ENCODE measurements around the gene WWC2. TPM values are rescaled to one million over a fixed set of nuclear protein-coding genes. Genes with fewer than 3 reads are reported as not detected.

Gene WWC2
- total and polyA plus RNA-seq, 2 experiments from 2014 or later: 50.5 to 74.2 TPM

DNA sequence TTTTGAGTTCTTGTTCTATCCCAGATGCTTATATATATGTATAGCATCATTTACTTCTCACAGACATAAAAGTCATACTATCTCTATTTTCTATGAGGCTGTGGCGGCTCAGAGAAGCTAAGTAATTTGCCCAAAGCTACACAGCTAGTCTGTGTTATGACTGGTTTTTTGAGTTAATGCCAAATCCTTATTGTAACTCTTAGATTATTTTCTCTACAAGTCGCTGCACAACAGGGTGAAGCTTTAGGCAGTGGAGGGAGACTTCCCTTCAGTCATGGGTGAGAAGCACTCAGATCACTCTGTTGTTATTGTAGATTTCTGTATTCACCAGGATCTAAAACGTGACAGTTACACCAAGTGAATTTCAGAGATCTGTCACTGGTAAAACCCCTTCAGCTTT is 48.1 kb downstream of the WWC2 start:
- no peak overlapping the region for H3K4me2 ChIP-seq
- peaks cover 28% of the 10 kb centered on the region for H3K4me1 ChIP-seq (ENCODE audit: insufficient read depth)
- no peaks in the 10 kb centered on the region for H3K27me3 ChIP-seq (ENCODE audit: insufficient read depth)
- peaks cover 37% of the 10 kb centered on the region for H3K4me1 Mint-ChIP-seq
- H3K9me2 ChIP-seq (ENCODE audit: insufficient read depth): no peaks in the 10 kb centered on the region
- no peak for TF ChIP-seq ZNF114 (CRISPR knock-in tag; IDR thresholded peaks at IDR 0.05)
- no peak for TF ChIP-seq JUNB (IDR thresholded peaks at IDR 0.05; ENCODE audit: unreplicated experiment)
- TF ChIP-seq EZH2 (IDR thresholded peaks at IDR 0.05; ENCODE audit: low read depth, unreplicated experiment): no peak
- TF ChIP-seq, protein P1, sequence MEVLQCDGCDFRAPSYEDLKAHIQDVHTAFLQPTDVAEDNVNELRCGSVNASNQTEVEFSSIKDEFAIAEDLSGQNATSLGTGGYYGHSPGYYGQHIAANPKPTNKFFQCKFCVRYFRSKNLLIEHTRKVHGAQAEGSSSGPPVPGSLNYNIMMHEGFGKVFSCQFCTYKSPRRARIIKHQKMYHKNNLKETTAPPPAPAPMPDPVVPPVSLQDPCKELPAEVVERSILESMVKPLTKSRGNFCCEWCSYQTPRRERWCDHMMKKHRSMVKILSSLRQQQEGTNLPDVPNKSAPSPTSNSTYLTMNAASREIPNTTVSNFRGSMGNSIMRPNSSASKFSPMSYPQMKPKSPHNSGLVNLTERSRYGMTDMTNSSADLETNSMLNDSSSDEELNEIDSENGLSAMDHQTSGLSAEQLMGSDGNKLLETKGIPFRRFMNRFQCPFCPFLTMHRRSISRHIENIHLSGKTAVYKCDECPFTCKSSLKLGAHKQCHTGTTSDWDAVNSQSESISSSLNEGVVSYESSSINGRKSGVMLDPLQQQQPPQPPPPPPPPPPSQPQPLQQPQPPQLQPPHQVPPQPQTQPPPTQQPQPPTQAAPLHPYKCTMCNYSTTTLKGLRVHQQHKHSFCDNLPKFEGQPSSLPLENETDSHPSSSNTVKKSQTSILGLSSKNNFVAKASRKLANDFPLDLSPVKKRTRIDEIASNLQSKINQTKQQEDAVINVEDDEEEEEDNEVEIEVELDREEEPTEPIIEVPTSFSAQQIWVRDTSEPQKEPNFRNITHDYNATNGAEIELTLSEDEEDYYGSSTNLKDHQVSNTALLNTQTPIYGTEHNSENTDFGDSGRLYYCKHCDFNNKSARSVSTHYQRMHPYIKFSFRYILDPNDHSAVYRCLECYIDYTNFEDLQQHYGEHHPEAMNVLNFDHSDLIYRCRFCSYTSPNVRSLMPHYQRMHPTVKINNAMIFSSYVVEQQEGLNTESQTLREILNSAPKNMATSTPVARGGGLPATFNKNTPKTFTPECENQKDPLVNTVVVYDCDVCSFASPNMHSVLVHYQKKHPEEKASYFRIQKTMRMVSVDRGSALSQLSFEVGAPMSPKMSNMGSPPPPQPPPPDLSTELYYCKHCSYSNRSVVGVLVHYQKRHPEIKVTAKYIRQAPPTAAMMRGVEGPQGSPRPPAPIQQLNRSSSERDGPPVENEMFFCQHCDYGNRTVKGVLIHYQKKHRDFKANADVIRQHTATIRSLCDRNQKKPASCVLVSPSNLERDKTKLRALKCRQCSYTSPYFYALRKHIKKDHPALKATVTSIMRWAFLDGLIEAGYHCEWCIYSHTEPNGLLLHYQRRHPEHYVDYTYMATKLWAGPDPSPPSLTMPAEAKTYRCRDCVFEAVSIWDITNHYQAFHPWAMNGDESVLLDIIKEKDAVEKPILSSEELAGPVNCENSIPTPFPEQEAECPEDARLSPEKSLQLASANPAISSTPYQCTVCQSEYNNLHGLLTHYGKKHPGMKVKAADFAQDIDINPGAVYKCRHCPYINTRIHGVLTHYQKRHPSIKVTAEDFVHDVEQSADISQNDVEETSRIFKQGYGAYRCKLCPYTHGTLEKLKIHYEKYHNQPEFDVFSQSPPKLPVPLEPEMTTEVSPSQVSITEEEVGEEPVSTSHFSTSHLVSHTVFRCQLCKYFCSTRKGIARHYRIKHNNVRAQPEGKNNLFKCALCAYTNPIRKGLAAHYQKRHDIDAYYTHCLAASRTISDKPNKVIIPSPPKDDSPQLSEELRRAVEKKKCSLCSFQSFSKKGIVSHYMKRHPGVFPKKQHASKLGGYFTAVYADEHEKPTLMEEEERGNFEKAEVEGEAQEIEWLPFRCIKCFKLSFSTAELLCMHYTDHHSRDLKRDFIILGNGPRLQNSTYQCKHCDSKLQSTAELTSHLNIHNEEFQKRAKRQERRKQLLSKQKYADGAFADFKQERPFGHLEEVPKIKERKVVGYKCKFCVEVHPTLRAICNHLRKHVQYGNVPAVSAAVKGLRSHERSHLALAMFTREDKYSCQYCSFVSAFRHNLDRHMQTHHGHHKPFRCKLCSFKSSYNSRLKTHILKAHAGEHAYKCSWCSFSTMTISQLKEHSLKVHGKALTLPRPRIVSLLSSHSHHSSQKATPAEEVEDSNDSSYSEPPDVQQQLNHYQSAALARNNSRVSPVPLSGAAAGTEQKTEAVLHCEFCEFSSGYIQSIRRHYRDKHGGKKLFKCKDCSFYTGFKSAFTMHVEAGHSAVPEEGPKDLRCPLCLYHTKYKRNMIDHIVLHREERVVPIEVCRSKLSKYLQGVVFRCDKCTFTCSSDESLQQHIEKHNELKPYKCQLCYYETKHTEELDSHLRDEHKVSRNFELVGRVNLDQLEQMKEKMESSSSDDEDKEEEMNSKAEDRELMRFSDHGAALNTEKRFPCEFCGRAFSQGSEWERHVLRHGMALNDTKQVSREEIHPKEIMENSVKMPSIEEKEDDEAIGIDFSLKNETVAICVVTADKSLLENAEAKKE (CRISPR knock-in tag; IDR thresholded peaks at IDR 0.05): no peak
- TF ChIP-seq, protein P2, sequence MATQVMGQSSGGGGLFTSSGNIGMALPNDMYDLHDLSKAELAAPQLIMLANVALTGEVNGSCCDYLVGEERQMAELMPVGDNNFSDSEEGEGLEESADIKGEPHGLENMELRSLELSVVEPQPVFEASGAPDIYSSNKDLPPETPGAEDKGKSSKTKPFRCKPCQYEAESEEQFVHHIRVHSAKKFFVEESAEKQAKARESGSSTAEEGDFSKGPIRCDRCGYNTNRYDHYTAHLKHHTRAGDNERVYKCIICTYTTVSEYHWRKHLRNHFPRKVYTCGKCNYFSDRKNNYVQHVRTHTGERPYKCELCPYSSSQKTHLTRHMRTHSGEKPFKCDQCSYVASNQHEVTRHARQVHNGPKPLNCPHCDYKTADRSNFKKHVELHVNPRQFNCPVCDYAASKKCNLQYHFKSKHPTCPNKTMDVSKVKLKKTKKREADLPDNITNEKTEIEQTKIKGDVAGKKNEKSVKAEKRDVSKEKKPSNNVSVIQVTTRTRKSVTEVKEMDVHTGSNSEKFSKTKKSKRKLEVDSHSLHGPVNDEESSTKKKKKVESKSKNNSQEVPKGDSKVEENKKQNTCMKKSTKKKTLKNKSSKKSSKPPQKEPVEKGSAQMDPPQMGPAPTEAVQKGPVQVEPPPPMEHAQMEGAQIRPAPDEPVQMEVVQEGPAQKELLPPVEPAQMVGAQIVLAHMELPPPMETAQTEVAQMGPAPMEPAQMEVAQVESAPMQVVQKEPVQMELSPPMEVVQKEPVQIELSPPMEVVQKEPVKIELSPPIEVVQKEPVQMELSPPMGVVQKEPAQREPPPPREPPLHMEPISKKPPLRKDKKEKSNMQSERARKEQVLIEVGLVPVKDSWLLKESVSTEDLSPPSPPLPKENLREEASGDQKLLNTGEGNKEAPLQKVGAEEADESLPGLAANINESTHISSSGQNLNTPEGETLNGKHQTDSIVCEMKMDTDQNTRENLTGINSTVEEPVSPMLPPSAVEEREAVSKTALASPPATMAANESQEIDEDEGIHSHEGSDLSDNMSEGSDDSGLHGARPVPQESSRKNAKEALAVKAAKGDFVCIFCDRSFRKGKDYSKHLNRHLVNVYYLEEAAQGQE (IDR thresholded peaks at IDR 0.05; ENCODE audit: unreplicated experiment): no peak
- DNase-seq (ENCODE audit: low spot score): no peak
- H3K27me3 Mint-ChIP-seq (ENCODE audit: insufficient read depth, low read depth, poor library complexity): peaks cover 2% of the 10 kb centered on the region
- H4K20me1 ChIP-seq (replicated peaks; ENCODE audit: insufficient read depth): peaks cover 50% of the 10 kb centered on the region
- no peaks in the 10 kb centered on the region for H3K36me3 Mint-ChIP-seq (ENCODE audit: low read depth)
- no peak overlapping the region for H2AFZ ChIP-seq
- H3K4me3 Mint-ChIP-seq: no peak overlapping the region
- H3K27ac ChIP-seq (ENCODE audit: low read depth): no peak overlapping the region
- H3K27ac Mint-ChIP-seq: no peak overlapping the region
- no peaks in the 10 kb centered on the region for H3K9me3 Mint-ChIP-seq
- H3K36me3 ChIP-seq (ENCODE audit: insufficient read depth): no peaks in the 10 kb centered on the region
- no peak overlapping the region for H3K4me3 ChIP-seq
- H3F3A ChIP-seq (replicated peaks; ENCODE audit: low read depth): no peaks in the 10 kb centered on the region
- peaks cover 100% of the 10 kb centered on the region for H3K79me2 ChIP-seq (replicated peaks; ENCODE audit: insufficient read depth)
- no peak for ATAC-seq
